KOPT-K1 (cell line): Measurements from ENCODE around the gene YTHDC2.

ENCODE experiments used
- H3K27ac ChIP-seq: fragments of 200-600 bp; sonication (generic); 2 replicates; pipeline ENCODE4 v1.5.1; 2016; ENCODE audit warnings: antibody characterized with exemption, mild to moderate bottlenecking, low read depth, low read length; ENCODE audit not compliant: poor library complexity, severe bottlenecking
- H3K36me3 ChIP-seq: fragments of 200-600 bp; sonication (generic); 2 replicates; pipeline ENCODE4 v1.5.1; 2017; ENCODE audit warnings: antibody characterized with exemption, mild to moderate bottlenecking, low read length, moderate library complexity; ENCODE audit not compliant: insufficient read depth
- H3K9me3 ChIP-seq: fragments of 200-600 bp; sonication (generic); 2 replicates; pipeline ENCODE4 v1.5.1; 2017; ENCODE audit warnings: antibody characterized with exemption, low read length, mild to moderate bottlenecking; ENCODE audit not compliant: insufficient read depth, poor library complexity, severe bottlenecking

The YTHDC2 gene

GRCh38 chr5:113513384-113514288 is at the start of gene YTHDC2:
Gene YTHDC2, plus strand, starts transcription at chr5:113513694. Its CDS starts 202 bp downstream, at chr5:113513896.
- Histone ChIP-seq H3K36me3 (peaks cover 31% of the 10 kb centered on the region), H3K27ac (peak within 1 kb of the TSS; percentile 83), H3K9me3 (no peaks in the 10 kb centered on the region)

- Histone ChIP-seq H3K36me3 (no peaks in the 10 kb centered on the region), H3K27ac (no peak overlapping the region), H3K9me3 (peaks cover 9% of the 10 kb centered on the region)
Measured at GRCh38 chr5:113474100-113474728, 39.3 kb upstream of the YTHDC2 start.

DNA sequence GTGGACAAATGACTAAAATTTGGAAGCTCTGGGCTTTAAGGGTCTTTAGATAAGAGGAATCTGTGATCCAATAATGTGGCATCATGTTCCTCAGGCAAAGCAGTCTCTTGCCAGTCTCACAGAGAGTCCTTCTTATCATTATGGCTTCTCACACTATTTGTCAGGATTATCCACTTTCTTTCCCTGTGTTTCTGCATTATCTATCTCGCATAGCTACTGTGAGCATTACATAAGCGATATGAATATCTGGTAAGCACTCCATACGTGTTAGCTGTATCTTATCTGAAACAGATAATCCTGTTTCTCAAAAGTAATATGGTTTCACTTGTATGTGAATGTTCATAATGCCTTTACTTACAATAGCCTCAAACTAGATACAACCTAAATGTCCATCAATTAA is 34.8 kb upstream of the YTHDC2 start:
- Histone ChIP-seq H3K27ac (no peak overlapping the region), H3K36me3 (no peaks in the 10 kb centered on the region), H3K9me3 (no peaks in the 10 kb centered on the region)

- no peaks in the 10 kb centered on the region for H3K9me3 ChIP-seq
- no peaks in the 10 kb centered on the region for H3K36me3 ChIP-seq
- no peak overlapping the region for H3K27ac ChIP-seq
Measured at GRCh38 chr5:113480243-113480642, 33.3 kb upstream of the YTHDC2 start.

DNA sequence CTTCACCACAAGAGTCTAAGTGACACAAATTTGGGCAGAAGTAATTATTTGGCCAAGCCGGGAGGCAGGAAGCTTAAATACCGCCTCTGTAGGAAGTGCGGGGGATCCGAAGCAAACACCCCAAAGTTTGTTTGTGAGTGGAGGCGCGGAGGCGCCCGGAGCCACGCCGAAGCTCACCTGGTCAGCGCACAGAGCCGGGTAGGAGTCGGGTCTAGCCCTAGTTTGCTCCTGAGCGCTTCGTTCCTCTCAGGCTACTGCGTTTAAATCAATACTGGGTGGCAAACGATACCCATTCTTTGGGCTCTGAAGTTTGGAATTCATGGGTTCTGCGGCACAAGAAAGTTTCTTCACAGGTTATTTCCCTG is 26.1 kb upstream of the YTHDC2 start:
- Histone ChIP-seq H3K36me3 (no peaks in the 10 kb centered on the region), H3K27ac (no peak overlapping the region), H3K9me3 (peaks cover 21% of the 10 kb centered on the region)

DNA sequence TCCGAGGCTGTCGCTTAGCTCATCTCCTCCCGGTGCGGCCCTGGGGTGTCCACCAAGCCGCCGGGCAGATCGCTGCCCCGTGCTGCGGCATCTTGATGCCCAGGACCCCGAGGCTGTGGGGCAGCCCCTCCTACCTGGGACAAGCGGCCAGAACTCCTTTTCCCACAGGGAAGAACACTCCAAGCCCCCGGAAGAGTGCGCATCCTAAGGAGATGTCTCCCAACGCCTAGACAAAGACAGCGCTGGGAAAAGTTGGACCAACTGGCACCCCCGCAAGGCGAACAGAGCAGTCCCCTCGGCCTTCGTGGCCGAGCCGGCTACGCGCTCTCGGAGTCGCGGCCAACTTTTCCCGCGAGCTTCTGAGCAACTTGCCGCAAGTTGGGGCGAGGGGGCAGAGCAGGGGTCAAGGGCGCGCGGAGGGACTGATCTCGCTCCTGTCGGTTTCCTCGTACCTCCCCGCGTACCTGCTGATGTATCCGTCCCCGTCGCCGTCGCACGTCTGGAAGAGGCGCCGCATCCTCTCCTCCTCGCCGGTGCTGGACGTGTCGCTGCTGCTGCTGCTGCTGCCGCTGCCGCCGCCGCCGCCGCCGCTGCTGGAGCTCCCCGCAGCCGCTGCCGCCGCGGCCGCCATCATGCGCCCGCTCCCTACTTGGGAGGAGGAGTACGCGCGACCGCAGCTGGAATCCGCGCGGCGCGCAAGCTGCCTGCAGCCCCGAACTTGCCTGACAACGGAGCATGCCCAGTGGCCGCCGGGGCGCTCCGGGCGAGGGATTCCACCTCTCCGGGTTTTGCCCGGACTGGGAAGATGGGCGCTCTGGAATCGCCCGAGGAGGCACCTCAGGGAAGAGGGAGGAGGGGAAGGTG is 25.5 kb upstream of the YTHDC2 start, which contains the start of gene MCC:
Gene MCC (minus strand): TSS at position 673 of the 864 bp plus-strand sequence.
- Histone ChIP-seq H3K9me3 (peaks cover 21% of the 10 kb centered on the region), H3K36me3 (no peaks in the 10 kb centered on the region), H3K27ac (no peak within 1 kb of the TSS)

DNA sequence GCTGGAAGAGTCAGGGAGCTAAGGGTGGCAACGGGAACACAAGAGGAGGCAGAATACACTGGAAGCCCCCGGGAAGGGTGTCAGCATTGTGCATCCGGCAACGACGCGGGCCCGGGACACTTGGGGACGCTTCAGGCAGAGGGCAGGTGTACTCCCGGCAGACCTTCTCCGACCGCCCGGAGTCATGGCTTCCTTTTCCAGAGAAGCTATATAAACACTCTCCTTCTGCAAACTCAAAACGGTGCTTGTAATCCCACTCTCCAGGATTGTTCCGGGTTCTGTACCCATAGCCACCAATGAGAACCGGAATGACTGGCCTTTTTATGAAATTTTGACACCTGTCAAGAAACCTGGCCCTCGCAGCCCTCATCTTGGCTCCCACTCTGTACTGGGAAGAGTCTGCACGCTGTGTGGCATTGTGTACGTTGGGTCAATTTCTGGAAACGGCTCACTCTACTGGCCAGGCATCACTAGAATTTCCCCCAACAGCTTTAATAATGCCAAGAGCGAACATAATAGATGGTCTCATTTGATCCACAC is 24.8 kb upstream of the YTHDC2 start:
- H3K36me3 ChIP-seq: no peaks in the 10 kb centered on the region
- H3K27ac ChIP-seq: no peak overlapping the region
- peaks cover 21% of the 10 kb centered on the region for H3K9me3 ChIP-seq

DNA sequence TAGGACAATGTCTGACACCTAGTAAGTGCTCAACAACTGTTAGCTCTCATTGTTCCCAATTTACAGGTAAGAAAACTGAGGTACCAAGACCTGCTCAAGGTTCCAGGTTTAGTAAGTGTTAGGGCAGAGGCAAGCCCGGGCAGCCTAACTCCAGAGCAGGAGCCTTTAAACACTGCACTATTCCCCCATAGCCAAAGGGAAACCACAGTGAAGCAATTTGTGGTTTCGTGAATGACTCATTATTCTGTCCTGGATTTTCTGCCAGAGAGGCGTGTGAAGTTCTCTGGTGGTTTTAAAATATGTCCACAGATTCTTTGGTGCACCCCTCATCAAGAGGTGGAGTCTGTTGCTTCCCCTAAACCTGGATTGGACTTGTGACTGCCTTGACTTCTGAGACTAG is 24.2 kb upstream of the YTHDC2 start:
- H3K9me3 ChIP-seq: peaks cover 21% of the 10 kb centered on the region
- H3K36me3 ChIP-seq: no peaks in the 10 kb centered on the region
- no peak overlapping the region for H3K27ac ChIP-seq

DNA sequence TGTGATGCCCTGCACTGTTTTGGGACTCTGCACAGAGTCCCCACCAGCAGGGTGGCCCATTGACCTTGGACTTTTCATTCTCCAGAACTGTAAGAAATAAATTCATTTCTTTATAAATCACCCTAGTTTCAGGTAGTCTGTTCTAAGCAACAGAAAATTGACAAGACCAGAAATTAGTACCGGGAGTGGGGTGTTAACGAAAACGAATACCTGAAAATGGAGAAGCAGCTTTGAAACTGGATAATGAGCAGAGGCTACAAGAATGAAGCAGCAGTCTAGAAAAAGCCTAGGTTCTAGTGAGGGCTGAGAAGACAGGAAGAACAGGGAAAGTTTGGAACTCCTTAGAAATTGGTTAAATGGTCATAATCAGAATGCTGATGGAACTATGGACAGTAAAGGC is 23.2 kb upstream of the YTHDC2 start:
- no peaks in the 10 kb centered on the region for H3K36me3 ChIP-seq
- peaks cover 21% of the 10 kb centered on the region for H3K9me3 ChIP-seq
- no peak overlapping the region for H3K27ac ChIP-seq

DNA sequence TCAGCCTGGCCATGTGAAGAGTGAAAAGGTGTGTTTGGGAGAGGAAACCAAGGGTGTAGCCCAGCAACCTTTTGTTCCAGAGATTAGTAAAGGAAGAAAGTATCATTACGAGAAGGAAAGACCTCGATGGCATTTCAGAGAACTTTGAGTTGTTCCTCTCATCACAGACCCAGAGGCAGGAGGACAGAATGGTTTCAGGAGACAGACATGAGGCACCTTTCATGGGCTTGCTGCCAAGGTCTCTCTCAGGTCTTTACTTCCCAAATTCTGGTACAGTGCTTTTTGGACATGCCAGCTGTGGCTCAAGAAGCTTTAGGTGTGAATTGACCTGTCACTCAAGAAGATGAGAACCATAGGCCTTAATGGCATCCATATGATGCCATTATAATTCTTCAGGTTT is 22.5 kb upstream of the YTHDC2 start:
- no peaks in the 10 kb centered on the region for H3K36me3 ChIP-seq
- H3K27ac ChIP-seq: no peak overlapping the region
- H3K9me3 ChIP-seq: peaks cover 21% of the 10 kb centered on the region

- no peaks in the 10 kb centered on the region for H3K36me3 ChIP-seq
- H3K27ac ChIP-seq: no peak overlapping the region
- H3K9me3 ChIP-seq: peaks cover 21% of the 10 kb centered on the region
Measured at GRCh38 chr5:113493446-113493845, 20.0 kb upstream of the YTHDC2 start.

DNA sequence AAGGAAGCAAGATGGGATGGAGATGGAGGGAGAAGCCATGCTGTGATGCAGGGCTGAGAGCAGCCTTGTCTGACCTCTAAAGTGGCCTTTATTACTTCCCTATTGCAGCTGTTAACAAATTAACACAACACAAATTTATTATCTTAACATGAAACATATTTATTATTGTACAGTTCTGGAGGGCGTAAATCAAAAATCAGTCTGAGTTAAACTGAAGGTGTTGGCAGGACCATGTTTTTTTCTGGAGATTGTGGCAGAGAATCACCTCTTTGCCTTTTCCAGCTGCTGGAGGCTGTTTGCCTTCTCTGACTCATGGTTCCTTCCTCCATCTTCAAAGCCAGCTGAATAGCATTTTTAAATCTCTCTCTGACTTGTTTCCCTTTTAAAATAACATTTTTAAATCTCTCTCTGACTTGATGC is 18.1 kb upstream of the YTHDC2 start:
- peaks cover 20% of the 10 kb centered on the region for H3K9me3 ChIP-seq
- no peak overlapping the region for H3K27ac ChIP-seq
- H3K36me3 ChIP-seq: no peaks in the 10 kb centered on the region

- Histone ChIP-seq H3K9me3 (peaks cover 20% of the 10 kb centered on the region), H3K27ac (no peak overlapping the region), H3K36me3 (no peaks in the 10 kb centered on the region)
Measured at GRCh38 chr5:113502073-113502472, 11.4 kb upstream of the YTHDC2 start.

DNA sequence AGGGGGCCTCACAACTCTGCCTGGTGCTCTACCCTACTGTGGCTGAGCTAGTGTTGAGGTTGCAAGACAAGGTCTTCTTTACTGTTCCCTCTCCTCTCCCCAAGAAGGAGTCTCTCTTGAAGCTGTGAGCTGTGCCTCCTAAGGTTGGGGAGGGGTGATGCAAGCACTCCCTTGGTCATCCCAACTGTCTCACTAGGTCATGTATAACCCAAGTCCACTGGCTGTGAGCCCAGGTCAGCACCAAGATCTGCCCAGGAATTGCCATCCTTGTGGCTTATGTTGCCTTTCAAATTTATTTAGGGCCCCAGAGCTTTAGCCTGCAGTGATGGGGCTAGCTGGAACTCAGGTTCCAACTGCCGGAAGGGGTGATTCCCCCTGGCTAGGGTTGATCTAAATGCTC is 10.3 kb upstream of the YTHDC2 start:
- Histone ChIP-seq H3K27ac (no peak overlapping the region), H3K9me3 (peaks cover 20% of the 10 kb centered on the region), H3K36me3 (no peaks in the 10 kb centered on the region)

DNA sequence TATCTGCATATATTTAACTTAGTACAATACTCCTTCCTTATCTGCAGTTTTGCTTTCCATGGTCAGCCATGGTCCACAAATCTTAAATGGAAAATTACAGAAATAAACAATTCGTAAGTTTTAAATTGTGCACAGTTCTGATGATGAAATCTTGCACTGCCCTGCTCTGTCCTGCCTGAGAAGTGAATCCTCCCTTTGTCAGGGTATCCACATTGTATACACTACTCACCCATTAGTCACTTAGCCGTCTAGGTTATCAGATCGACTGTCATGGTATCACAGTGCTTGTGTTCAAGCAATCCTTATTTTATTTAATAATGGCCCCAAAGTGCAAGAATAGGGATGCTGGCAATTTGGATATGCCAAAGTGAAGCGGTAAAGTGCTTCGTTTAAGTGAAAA is 8.3 kb upstream of the YTHDC2 start:
- Histone ChIP-seq H3K27ac (no peak overlapping the region), H3K9me3 (peaks cover 16% of the 10 kb centered on the region), H3K36me3 (no peaks in the 10 kb centered on the region)
